IMR-90 (cell line): ENCODE data around the gene CFAP221. TPM values are rescaled to one million over a fixed set of nuclear protein-coding genes. Genes with fewer than 3 reads are reported as not detected.
A peak's percentile ranks its signal among the peaks of the same experiment; 100 is the strongest.

Source experiments
- ATAC-seq: fragments of 200-7000 bp; cut with Tn5 transposase; 2 replicates; pipeline ENCODE4 v1.9.1; 2020; ENCODE audit warnings: low read depth, mild to moderate bottlenecking, moderate library complexity
- BruUV-seq: library from RNA; stranded (reverse); fragments of 400-500 nt; replicated peaks from 2 replicates; lab custom pipeline; 2021; lab: Mats Ljungman, UMichigan
- CTCF ChIA-PET: fragments of 300-600 bp; formaldehyde crosslinking; extraction: SDS; loops from one replicate; lab custom pipeline; 2021; ENCODE audit warnings: antibody characterized with exemption; lab: Yijun Ruan, JAX
- POLR2A ChIA-PET: fragments of 300-600 bp; sonication (Branson Sonifier 250); formaldehyde crosslinking; loops from one replicate; lab custom pipeline; 2022; ENCODE audit warnings: antibody characterized with exemption; ENCODE audit not compliant: unreplicated experiment; lab: Charles Lee
- DNase-seq: peaks from one replicate; pipeline ENCODE4 v3.0.0; 2013
- H2AFZ ChIP-seq: replicated peaks from 2 replicates; pipeline ENCODE3; 2013; ENCODE audit warnings: low read length, mild to moderate bottlenecking; ENCODE audit not compliant: poor library complexity
- H2AK5ac ChIP-seq: 2 replicates; pipeline ENCODE4 v1.6.1; 2013; ENCODE audit warnings: low read depth, low read length, inconsistent platforms
- H2AK9ac ChIP-seq: replicated peaks from 2 replicates; pipeline ENCODE3; 2013; ENCODE audit warnings: mild to moderate bottlenecking, low read depth, low read length, moderate library complexity; ENCODE audit not compliant: poor library complexity
- H2BK120ac ChIP-seq: 2 replicates; pipeline ENCODE4 v1.6.1; 2013; ENCODE audit warnings: low read depth, low read length, inconsistent platforms
- H2BK15ac ChIP-seq: 3 replicates; pipeline ENCODE4 v1.6.1; 2013; ENCODE audit warnings: low read depth, low read length, inconsistent platforms
- H2BK20ac ChIP-seq: 2 replicates; pipeline ENCODE4 v1.6.1; 2013; ENCODE audit warnings: low read depth, mild to moderate bottlenecking, inconsistent platforms, low read length, moderate library complexity
- H2BK5ac ChIP-seq: 2 replicates; pipeline ENCODE4 v1.6.1; 2013; ENCODE audit warnings: mild to moderate bottlenecking, low read depth, low read length, inconsistent platforms; ENCODE audit not compliant: poor library complexity, severe bottlenecking
- H3K14ac ChIP-seq: replicated peaks from 2 replicates; pipeline ENCODE4 v1.6.1; 2013; ENCODE audit warnings: low read depth, low read length, inconsistent platforms
- H3K18ac ChIP-seq: 2 replicates; pipeline ENCODE4 v1.6.1; 2013; ENCODE audit warnings: low read depth, low read length, control low read depth
- H3K23ac ChIP-seq: 2 replicates; pipeline ENCODE4 v1.6.1; 2013; ENCODE audit warnings: low read depth, low read length, inconsistent platforms
- H3K27ac ChIP-seq: 2 replicates; pipeline ENCODE4 v1.5.1; 2013; ENCODE audit warnings: mild to moderate bottlenecking, control low read depth, low read length; ENCODE audit not compliant: insufficient read depth
- H3K27me3 ChIP-seq: 2 replicates; pipeline ENCODE4 v1.6.1; 2013; ENCODE audit warnings: low read length; ENCODE audit not compliant: control insufficient read depth, insufficient read depth
- H3K36me3 ChIP-seq: 2 replicates; pipeline ENCODE4 v1.6.1; 2013; ENCODE audit warnings: low read length, mixed read lengths; ENCODE audit not compliant: control insufficient read depth, insufficient read depth
- H3K4ac ChIP-seq: 2 replicates; pipeline ENCODE4 v1.6.1; 2013; ENCODE audit warnings: low read depth, low read length, inconsistent platforms
- H3K4me1 ChIP-seq: 2 replicates; pipeline ENCODE4 v1.6.1; 2013; ENCODE audit warnings: low read length, mixed read lengths; ENCODE audit not compliant: control insufficient read depth, insufficient read depth
- H3K4me2 ChIP-seq: 2 replicates; pipeline ENCODE4 v1.6.1; 2013; ENCODE audit warnings: low read depth, mild to moderate bottlenecking, control low read depth, low read length, moderate library complexity
- H3K4me3 ChIP-seq: 2 replicates; pipeline ENCODE4 v1.5.1; 2013; ENCODE audit warnings: low read depth, mild to moderate bottlenecking, control low read depth, low read length, moderate library complexity; ENCODE audit not compliant: insufficient read depth
- H3K56ac ChIP-seq: 2 replicates; pipeline ENCODE4 v1.6.1; 2013; ENCODE audit warnings: low read length, inconsistent platforms; ENCODE audit not compliant: insufficient read depth; ENCODE audit errors: extremely low read depth
- H3K79me1 ChIP-seq, 2 experiments: 2 replicates each; pipeline ENCODE4 v1.6.1; 2013; ENCODE audit warnings: low read length in 2 of 2, inconsistent platforms in 1 of 2, low read depth in 1 of 2
- H3K9ac ChIP-seq: 2 replicates; pipeline ENCODE4 v1.6.1; 2013; ENCODE audit warnings: low read depth, low read length, control low read depth
- H3K9me1 ChIP-seq: 2 replicates; pipeline ENCODE4 v1.6.1; 2013; ENCODE audit warnings: low read length, inconsistent platforms; ENCODE audit not compliant: insufficient read depth
- H3K9me3 ChIP-seq: 2 replicates; pipeline ENCODE4 v1.6.1; 2013; ENCODE audit warnings: low read length; ENCODE audit not compliant: control insufficient read depth, insufficient read depth
- H4K20me1 ChIP-seq: 2 replicates; pipeline ENCODE4 v1.6.1; 2013; ENCODE audit warnings: low read length, inconsistent platforms; ENCODE audit not compliant: insufficient read depth
- H4K5ac ChIP-seq: 2 replicates; pipeline ENCODE4 v1.6.1; 2013; ENCODE audit warnings: mild to moderate bottlenecking, low read depth, low read length, control low read depth
- H4K8ac ChIP-seq, 2 experiments: 2 replicates each; pipeline ENCODE4 v1.6.1; 2013; ENCODE audit warnings: low read depth in 2 of 2, low read length in 2 of 2, control low read depth in 1 of 2, inconsistent platforms in 1 of 2
- H4K91ac ChIP-seq: 2 replicates; pipeline ENCODE4 v1.6.1; 2013; ENCODE audit warnings: low read depth, low read length, inconsistent platforms; ENCODE audit not compliant: insufficient read depth
- SMC3 ChIP-seq: fragments of 150-350 bp; IDR thresholded peaks from 2 replicates; pipeline ENCODE4 v1.6.1; 2016; ENCODE audit warnings: low read depth, mild to moderate bottlenecking, antibody characterized with exemption, low read length, moderate library complexity
- WGBS, 2 experiments: methylation state at CpG; one replicate each; pipeline versions ENCODE4 v1.1.5 to v1.1.7; 2013; ENCODE audit warnings: missing lambda C conversion rate in 2 of 2; ENCODE audit not compliant: insufficient read length in 1 of 2; ENCODE audit errors: extremely low coverage in 2 of 2; 5-methylcytosine and 5-hydroxymethylcytosine counted together
- dilution Hi-C: fragments of 300-500 bp; cut with HindIII; formaldehyde crosslinking; loops from one replicate; pipeline ENCODE4 v1.14.3; 2018; ENCODE audit warnings: low sequenced_read_pairs; ENCODE audit not compliant: unreplicated experiment
- in situ Hi-C: fragments of 300-500 bp; cut with MboI; formaldehyde crosslinking; loops from 3 replicates; pipeline ENCODE4 v1.14.3; 2019; ENCODE audit warnings: low sequenced_read_pairs, inconsistent platforms, mixed read lengths
- intact Hi-C: fragments of 100-400 bp; cut with micrococcal nuclease; formaldehyde crosslinking; loops from 2 replicates; pipeline ENCODE4 v1.10.0; 2022
- polyA plus RNA-seq, 3 experiments: library from polyadenylated mRNA; depleted of rRNA; stranded (reverse); fragments of >200 nt; gene quantifications; 2 replicates each; pipeline ENCODE4 v1.2.3, GENCODE V29; 2012; ENCODE audit warnings: low replicate concordance in 1 of 3
- total RNA-seq: library from RNA; depleted of rRNA; stranded (reverse); fragments of >200 nt; gene quantifications from 2 replicates; pipeline ENCODE4 v1.2.3, GENCODE V29; 2012

Gene CFAP221
- total and polyA plus RNA-seq, 2 of the 4 experiments (the other 2 are of a cell fraction): not detected

DNA sequence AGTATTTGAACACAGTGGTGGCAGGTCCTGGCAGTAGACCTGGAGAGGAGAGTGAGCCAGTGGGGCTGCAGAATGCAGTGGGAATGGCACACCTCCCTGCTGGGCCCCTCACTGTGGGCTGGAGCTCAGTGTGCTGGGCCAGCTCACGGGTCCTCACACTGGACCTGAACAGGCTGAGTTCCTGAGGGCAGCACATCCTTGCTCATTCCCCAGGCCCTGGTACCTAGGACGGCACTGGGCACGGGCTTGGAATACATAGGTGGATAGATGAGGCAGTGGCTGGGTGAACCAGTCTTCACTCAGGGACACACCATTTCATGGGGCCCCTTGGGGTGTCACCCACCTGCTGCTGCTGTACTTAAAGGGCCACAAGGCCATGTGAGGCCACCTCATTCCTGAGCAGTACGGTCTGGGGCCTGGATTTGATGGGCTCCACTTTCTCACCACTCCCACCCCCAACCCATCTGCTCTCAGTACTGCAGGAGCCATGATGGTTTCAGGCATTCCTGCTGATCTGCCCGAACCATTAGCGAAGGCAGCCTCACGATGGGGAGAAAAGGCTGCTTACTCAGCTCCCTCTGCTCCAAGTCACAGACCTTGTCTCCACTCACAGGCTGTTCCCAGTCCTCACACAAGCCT, 138.9 kb downstream of the CFAP221 start:
- intact Hi-C loops: no loop called here

More for the DNA sequence above, 138.9 kb downstream of the CFAP221 start:
- no peak overlapping the region for H4K8ac ChIP-seq
- no peak overlapping the region for H2BK20ac ChIP-seq
- H2AFZ ChIP-seq: peak overlapping the region; percentile 36
- H3K23ac ChIP-seq: no peak overlapping the region
- no peak overlapping the region for H2AK5ac ChIP-seq
- H3K4me1 ChIP-seq: peaks cover 5% of the 10 kb centered on the region; the same call in 1 of the 2 replicates
- H3K9me3 ChIP-seq: no peaks in the 10 kb centered on the region
- H3K27ac ChIP-seq: no peak overlapping the region
- no peak overlapping the region for H3K18ac ChIP-seq
- H3K27me3 ChIP-seq: no peaks in the 10 kb centered on the region
- DNase-seq: no peak
- H3K14ac ChIP-seq: no peak overlapping the region
- no peak overlapping the region for H2AK9ac ChIP-seq
- H3K4me2 ChIP-seq: no peak overlapping the region
- peaks cover 4% of the 10 kb centered on the region; the same call in 1 of the 2 replicates for H3K9me1 ChIP-seq
- in situ Hi-C loops (no loop called here), dilution Hi-C loops (no loop called here)
- POLR2A ChIA-PET: no interaction called here
- no peak overlapping the region for H2BK5ac ChIP-seq
- H4K91ac ChIP-seq: no peak overlapping the region
- no peak overlapping the region for H2BK120ac ChIP-seq
- H4K20me1 ChIP-seq: no peaks in the 10 kb centered on the region
- H3K4ac ChIP-seq: no peak overlapping the region
- H3K56ac ChIP-seq: no peak overlapping the region
- no peak overlapping the region for H4K5ac ChIP-seq
- no peak for ATAC-seq
- H3K36me3 ChIP-seq: peaks cover 3% of the 10 kb centered on the region; the same call in 1 of the 2 replicates
- H3K9ac ChIP-seq: no peak overlapping the region
- no TSS peak for BruUV-seq
- no peak overlapping the region for H2BK15ac ChIP-seq
- CTCF ChIA-PET: no interaction called here
- no peak for TF ChIP-seq SMC3
- H3K79me1 ChIP-seq: peaks cover 12 to 23% of the 10 kb centered on the region in 2 experiments; a peak in 3 of 4 replicates
- H3K4me3 ChIP-seq: no peak overlapping the region
- WGBS, 2 experiments: no CpG with 5 or more reads among the region's 7 CpGs
